H1 (cell line): ENCODE data around the gene JTB. TPM values are rescaled to one million over a fixed set of nuclear protein-coding genes. Genes with fewer than 3 reads are reported as not detected.

Experiments
- BACH1 ChIP-seq: IDR thresholded peaks from 2 replicates; pipeline ENCODE4 v1.6.1; 2012; ENCODE audit warnings: low read length, improper control_type of control experiment
- CHD1 ChIP-seq: IDR thresholded peaks from 2 replicates; pipeline ENCODE4 v1.6.1; 2012; ENCODE audit warnings: low read depth, low read length, improper control_type of control experiment
- KDM1A ChIP-seq: fragments of 200-600, 300-600 bp; sonication (generic); IDR thresholded peaks from 2 replicates; pipeline ENCODE4 v1.7.1; 2016; ENCODE audit warnings: mild to moderate bottlenecking, low read length, borderline replicate concordance
- KDM4A ChIP-seq: IDR thresholded peaks from one replicate; pipeline ENCODE4 v1.7.1; 2012; ENCODE audit warnings: low read depth, mild to moderate bottlenecking, moderate library complexity, low read length, inconsistent platforms; ENCODE audit not compliant: severe bottlenecking
- MAX ChIP-seq: IDR thresholded peaks from 2 replicates; pipeline ENCODE4 v1.6.1; 2012; ENCODE audit warnings: inconsistent platforms
- RBBP5 ChIP-seq: IDR thresholded peaks from 2 replicates; pipeline ENCODE4 v1.7.1; 2012; ENCODE audit warnings: low read depth, mild to moderate bottlenecking, inconsistent platforms, low read length, moderate library complexity, borderline replicate concordance
- polyA plus RNA-seq, 7 experiments: library from polyadenylated mRNA; depleted of rRNA in 3 of 7; stranded (reverse) in 5 of 7; unstranded in 2 of 7; fragments of >200 nt in 5 of 7; fragments of 200-250 nt in 2 of 7; gene quantifications; 1 replicate in 5 of 7; 2 replicates in 1 of 7; 4 replicates in 1 of 7; pipeline versions ENCODE4 v1.2.1 to v1.2.3, GENCODE V29; 2011 to 2013; ENCODE audit warnings: missing spikeins in 2 of 7, mixed read lengths in 2 of 7
- total RNA-seq: library from RNA; stranded (reverse); fragmentation: NEBNext Ultra II Directional; extraction: Animal tissue kit (Norgen Biotek cat#: 25700); gene quantifications from 2 replicates; pipeline ENCODE4 v1.2.1, GENCODE V29; 2021

JTB gene
- total and polyA plus RNA-seq, 2 of the 8 experiments (the other 6 are each of a cell fraction or from before 2014, with no cell fraction given), result 91.1 to 122 TPM

- no peak for TF ChIP-seq CHD1
- peak; percentile 74 for TF ChIP-seq RBBP5
- TF ChIP-seq KDM4A, result peak; percentile 74
- TF ChIP-seq KDM1A, result peak; percentile 91
- TF ChIP-seq MAX, result peak; percentile 93
- TF ChIP-seq BACH1, result no peak
- TF ChIP-seq, all 59 proteins: peak for 30
These were observed 10.1 kb downstream of the JTB start, which contains the start of gene CREB3L4 (continued) for GRCh38 chr1:153967107-153967999.
